ENCODE measurements around the gene KLHL5. TPM values are rescaled to one million over a fixed set of nuclear protein-coding genes. Genes with fewer than 3 reads are reported as not detected.

KLHL5 gene
- total RNA-seq, 1 donor from 2014 or later: 0.75 TPM

GRCh38 chr4:39053983-39054382 lies 8.0 kb upstream of the KLHL5 start:
- TF ChIP-seq CTCF (IDR thresholded peaks at IDR 0.05): no peak

GRCh38 chr4:39054497-39054896 lies 7.5 kb upstream of the KLHL5 start:
- Histone ChIP-seq H3K4me3 (no peak overlapping the region), H3K36me3 (no peaks in the 10 kb centered on the region), H3K27ac (no peak overlapping the region), H3K4me1 (no peaks in the 10 kb centered on the region), H3K9me3 (no peaks in the 10 kb centered on the region), H3K27me3 (no peaks in the 10 kb centered on the region)
- no peak for DNase-seq (ENCODE audit: low spot score in 2 of 2)
- no peak for TF ChIP-seq CTCF (IDR thresholded peaks at IDR 0.05)
- intact Hi-C loops (cut with DNase I): no loop called here

More at GRCh38 chr4:39053983-39054382, 8.0 kb upstream of the KLHL5 start:
- H3K27me3 ChIP-seq: no peaks in the 10 kb centered on the region
- intact Hi-C loops (cut with DNase I): no loop called here
- H3K27ac ChIP-seq: no peak overlapping the region
- no peaks in the 10 kb centered on the region for H3K9me3 ChIP-seq
- no peaks in the 10 kb centered on the region for H3K4me1 ChIP-seq
- DNase-seq (ENCODE audit: low spot score in 2 of 2): no peak
- H3K4me3 ChIP-seq: no peak overlapping the region
- no peaks in the 10 kb centered on the region for H3K36me3 ChIP-seq

DNA sequence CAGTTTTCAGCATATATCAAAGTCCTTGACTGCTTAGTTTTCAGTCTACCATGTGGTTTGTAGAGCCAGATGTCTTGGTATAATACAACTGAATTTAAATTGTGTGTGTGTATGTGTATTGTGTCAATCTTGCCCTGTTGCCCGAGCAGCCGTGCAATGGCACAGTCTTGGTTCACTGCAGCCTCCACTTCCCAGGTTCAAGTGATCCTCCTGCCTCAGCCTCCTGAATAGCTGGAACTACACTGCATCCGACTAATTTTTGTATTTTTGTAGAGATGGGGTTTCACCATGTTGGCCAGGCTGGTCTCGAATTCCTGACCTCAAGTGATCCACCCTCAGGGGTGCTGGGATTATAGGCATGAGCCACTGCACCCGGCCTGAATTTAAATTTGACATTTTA lies 6.0 kb upstream of the KLHL5 start:
- H3K4me1 ChIP-seq: no peaks in the 10 kb centered on the region
- no peak for TF ChIP-seq CTCF (IDR thresholded peaks at IDR 0.05)
- intact Hi-C loops (cut with DNase I): no loop called here
- no peak for DNase-seq (ENCODE audit: low spot score in 2 of 2)
- no peaks in the 10 kb centered on the region for H3K36me3 ChIP-seq
- no peak overlapping the region for H3K27ac ChIP-seq
- no peak overlapping the region for H3K4me3 ChIP-seq
- no peaks in the 10 kb centered on the region for H3K9me3 ChIP-seq
- no peaks in the 10 kb centered on the region for H3K27me3 ChIP-seq

DNA sequence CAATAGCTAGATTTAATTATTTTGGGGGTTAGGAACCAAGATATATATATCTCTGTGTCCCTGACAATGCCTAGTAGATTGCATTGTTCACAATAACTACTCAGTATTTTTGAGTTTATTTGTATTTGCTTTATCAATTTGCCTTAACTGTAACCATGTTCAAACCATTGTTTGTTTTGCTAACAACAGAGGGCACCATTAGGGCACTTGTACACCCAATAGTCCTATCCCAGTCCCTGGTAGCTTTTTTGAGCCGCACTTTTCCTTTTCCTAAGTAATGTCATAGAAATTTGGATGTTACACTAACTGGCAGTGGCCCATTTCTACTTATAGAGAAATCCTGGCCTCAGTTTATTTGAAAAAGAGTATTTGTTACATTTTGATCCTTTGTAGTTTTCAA lies 575 bp upstream of the KLHL5 start:
- H3K36me3 ChIP-seq: no peaks in the 10 kb centered on the region
- no peak for TF ChIP-seq CTCF (IDR thresholded peaks at IDR 0.05)
- intact Hi-C loops (cut with DNase I): no loop called here
- H3K27me3 ChIP-seq: no peaks in the 10 kb centered on the region
- H3K4me3 ChIP-seq: no peak overlapping the region
- no peak overlapping the region for H3K27ac ChIP-seq
- H3K4me1 ChIP-seq: no peaks in the 10 kb centered on the region
- no peak for DNase-seq (ENCODE audit: low spot score in 2 of 2)
- H3K9me3 ChIP-seq: no peaks in the 10 kb centered on the region

GRCh38 chr4:39062770-39063097 lies 702 bp downstream of the KLHL5 start:
- intact Hi-C loops (cut with DNase I): no loop called here
- Histone ChIP-seq H3K27ac (no peak overlapping the region), H3K4me1 (no peaks in the 10 kb centered on the region), H3K9me3 (no peaks in the 10 kb centered on the region), H3K4me3 (no peak overlapping the region), H3K27me3 (no peaks in the 10 kb centered on the region), H3K36me3 (no peaks in the 10 kb centered on the region)
- DNase-seq (ENCODE audit: low spot score in 2 of 2): no peak
- TF ChIP-seq CTCF (IDR thresholded peaks at IDR 0.05): no peak

DNA sequence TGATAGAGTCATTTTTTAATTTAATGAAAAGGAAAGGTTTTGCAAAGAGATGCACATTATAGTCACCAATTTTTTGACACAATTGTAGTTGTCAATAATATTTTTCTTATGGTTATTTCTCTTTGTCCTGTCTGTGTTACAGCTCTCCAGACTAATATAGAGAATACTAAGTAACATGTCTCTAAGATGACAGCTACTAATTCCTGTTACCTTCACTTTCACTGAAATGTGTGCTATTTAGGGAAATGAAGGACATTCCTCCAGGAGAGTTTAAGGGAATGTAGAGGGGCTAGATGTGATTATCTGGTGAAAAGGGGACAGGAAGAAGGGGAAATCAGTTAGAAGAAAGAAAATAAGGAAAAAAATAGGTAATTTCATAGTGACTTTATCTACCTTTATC lies 1.4 kb downstream of the KLHL5 start:
- Histone ChIP-seq H3K4me1 (no peaks in the 10 kb centered on the region), H3K27ac (no peak overlapping the region), H3K4me3 (no peak overlapping the region), H3K36me3 (no peaks in the 10 kb centered on the region), H3K27me3 (no peaks in the 10 kb centered on the region), H3K9me3 (no peaks in the 10 kb centered on the region)
- no peak for DNase-seq (ENCODE audit: low spot score in 2 of 2)
- no peak for TF ChIP-seq CTCF (IDR thresholded peaks at IDR 0.05)
- intact Hi-C loops (cut with DNase I): no loop called here
